MG63 (cell line): ENCODE data around the gene TMEM272. TPM values are rescaled to one million over a fixed set of nuclear protein-coding genes. Genes with fewer than 3 reads are reported as not detected.

ENCODE experiments used
- DNase-seq: peaks from one replicate; pipeline ENCODE4 v3.0.0-alpha.2; 2020
- H3K27me3 ChIP-seq: fragments of 250-450 bp; sonication (Bioruptor Pico); 2 replicates; pipeline ENCODE4 v1.5.1; 2020; ENCODE audit warnings: mild to moderate bottlenecking, moderate library complexity
- H3K36me3 ChIP-seq: fragments of 250-450 bp; sonication (Bioruptor Pico); 2 replicates; pipeline ENCODE4 v1.5.1; 2020; ENCODE audit warnings: mild to moderate bottlenecking, moderate library complexity
- H3K4me3 ChIP-seq: fragments of 250-450 bp; sonication (Bioruptor Pico); 2 replicates; pipeline ENCODE4 v1.5.1; 2020; ENCODE audit warnings: mild to moderate bottlenecking, moderate library complexity
- H3K9me3 ChIP-seq: fragments of 250-450 bp; sonication (Bioruptor Pico); 2 replicates; pipeline ENCODE4 v1.5.1; 2020; ENCODE audit warnings: mild to moderate bottlenecking, moderate library complexity
- total RNA-seq: library from RNA; depleted of rRNA; stranded (reverse); fragments of >200 nt; shearing (Covaris generic); gene quantifications from 2 replicates; pipeline ENCODE4 v1.2.3, GENCODE V29; 2014; ENCODE audit warnings: low replicate concordance; rRNA removed

The TMEM272 gene
- total RNA-seq, 1 experiment from 2014 or later = not detected

DNA sequence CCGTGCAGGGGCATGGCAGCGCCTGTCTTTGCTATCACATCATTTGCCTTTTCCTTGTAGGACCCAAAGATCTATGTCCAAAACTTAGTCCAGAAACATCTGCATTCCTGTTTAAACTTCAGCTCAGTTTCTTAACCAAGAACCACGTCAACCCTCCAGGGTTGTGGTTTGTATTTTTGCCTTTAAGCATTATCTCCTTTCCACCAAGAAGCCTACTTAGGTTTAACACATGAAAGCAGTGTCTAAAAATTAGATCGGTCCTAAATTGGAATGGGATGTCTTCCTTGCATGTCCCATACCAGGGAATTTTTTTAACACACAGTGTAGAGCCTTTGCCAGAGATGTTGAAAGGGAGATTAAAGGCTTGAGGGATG lies 79.8 kb downstream of the TMEM272 start:
- H3K9me3 ChIP-seq = no peaks in the 10 kb centered on the region
- H3K27me3 ChIP-seq = no peaks in the 10 kb centered on the region
- 0 out of 2 replicates have a peak, but pooled peaks cover 7% of the 10 kb centered on the region for H3K36me3 ChIP-seq
- H3K4me3 ChIP-seq = no peak overlapping the region
- DNase-seq = no peak

DNA sequence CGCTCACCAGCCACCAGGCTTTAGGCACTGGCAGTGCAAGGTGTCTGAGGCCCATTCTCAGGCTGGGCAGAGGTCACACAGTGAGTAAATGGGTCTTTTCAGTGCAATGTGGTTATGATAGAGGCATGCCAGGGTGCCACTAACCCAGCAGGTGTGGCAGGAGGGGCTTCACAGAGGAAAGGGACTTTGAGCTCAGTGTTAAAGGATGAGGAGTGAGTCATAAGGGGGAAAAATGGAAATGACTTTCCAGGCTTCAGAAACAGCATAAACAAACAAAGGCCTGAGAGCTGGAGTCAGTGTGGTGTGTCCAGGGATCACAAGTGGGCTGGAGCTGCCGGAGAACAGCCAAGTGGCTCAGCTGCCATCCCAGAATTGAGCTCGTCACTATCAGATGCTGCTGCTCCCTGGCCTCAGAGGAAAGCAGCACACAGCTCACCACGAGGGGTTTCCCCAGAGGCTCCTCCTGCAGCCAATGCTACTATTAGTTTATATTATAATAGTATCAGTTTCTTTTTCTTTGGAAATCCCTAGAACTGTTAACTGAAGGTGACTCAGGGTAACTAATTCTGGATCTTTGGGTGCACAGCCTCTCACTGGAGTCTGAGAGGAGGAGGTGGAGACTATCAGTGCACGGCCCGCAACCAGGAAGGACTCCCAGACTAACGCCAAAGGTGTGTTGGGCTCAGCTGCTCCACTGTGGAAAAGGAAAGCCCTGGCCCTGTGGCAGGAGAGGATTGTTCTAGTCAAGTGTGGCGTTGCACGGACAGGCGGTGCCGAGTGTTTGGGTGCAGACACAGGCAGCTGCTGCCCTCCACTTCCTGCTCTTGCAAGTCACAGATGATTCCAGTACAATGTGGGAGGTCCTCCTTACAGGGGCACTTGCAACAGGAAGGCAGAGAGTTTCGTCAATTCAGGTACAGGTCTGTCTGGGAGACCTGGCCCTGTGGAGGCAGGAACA lies 80.5 kb downstream of the TMEM272 start:
- DNase-seq = peak; percentile 94
- Histone ChIP-seq H3K4me3 (no peak overlapping the region), H3K9me3 (no peaks in the 10 kb centered on the region), H3K36me3 (0 out of 2 replicates have a peak, but pooled peaks cover 7% of the 10 kb centered on the region), H3K27me3 (no peaks in the 10 kb centered on the region)

DNA sequence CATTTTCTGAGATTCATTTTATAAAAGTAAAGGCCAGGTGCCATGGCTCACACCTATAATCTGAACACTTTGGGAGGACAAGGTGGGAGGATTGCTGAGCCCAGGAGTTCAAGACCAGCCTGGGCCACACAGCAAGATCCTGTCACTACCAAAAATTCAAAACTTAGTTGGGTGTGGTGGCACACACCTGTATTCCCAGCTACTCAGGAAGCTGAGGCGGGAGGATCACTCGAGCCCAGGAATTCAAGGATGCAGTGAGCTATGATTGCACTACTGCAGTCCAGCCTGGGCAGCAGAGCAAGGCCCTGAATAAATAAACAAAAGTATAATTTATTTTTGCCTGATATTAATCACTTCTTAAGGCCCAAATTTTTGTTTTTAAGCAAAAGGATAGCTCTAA lies 81.5 kb downstream of the TMEM272 start:
- H3K4me3 ChIP-seq = no peak overlapping the region
- no peak for DNase-seq
- peaks cover 12% of the 10 kb centered on the region for H3K36me3 ChIP-seq
- no peaks in the 10 kb centered on the region for H3K9me3 ChIP-seq
- no peaks in the 10 kb centered on the region for H3K27me3 ChIP-seq

Other genes with a start within 250 kb of the TMEM272 start
- gene DHRS12, start 41.0 kb downstream of the TMEM272 start, total RNA-seq = 5.1 TPM in 1 of 2 replicates, not detected in the other
- gene CCDC70, start 16.8 kb upstream of the TMEM272 start, total RNA-seq = not detected in 2 replicates
- gene ATP7B, start 166.3 kb upstream of the TMEM272 start, total RNA-seq = 1.9 and 6.9 TPM in 2 replicates
- 9.6 and 16.1 TPM in 2 replicates for gene ALG11, start 167.2 kb upstream of the TMEM272 start, total RNA-seq
- gene UTP14C, start 179.5 kb upstream of the TMEM272 start, total RNA-seq = 7.7 and 11.2 TPM in 2 replicates